MM.1S (cell line): ENCODE data around the gene CPEB1.
A peak's percentile ranks its signal among the peaks of the same experiment; 100 is the strongest.

Experiments used
- DNase-seq: peaks from one replicate; pipeline ENCODE4 v3.0.0-alpha.2; 2015
- H2AFZ ChIP-seq: fragments of 300-600 bp; sonication (generic); 2 replicates; pipeline ENCODE4 v1.6.0; 2016; ENCODE audit warnings: antibody characterized with exemption, low read length
- H3F3A ChIP-seq: fragments of 300-600 bp; sonication (generic); 2 replicates; pipeline ENCODE4 v1.6.1; 2016; ENCODE audit warnings: mild to moderate bottlenecking, antibody characterized with exemption, low read length, moderate library complexity, mixed read lengths; ENCODE audit not compliant: insufficient read depth
- H3K27ac ChIP-seq: fragments of 300-600 bp; sonication (generic); 2 replicates; pipeline ENCODE4 v1.5.1; 2016; ENCODE audit warnings: mild to moderate bottlenecking, low read length
- H3K27me3 ChIP-seq: fragments of 300-600 bp; sonication (generic); replicated peaks from 2 replicates; pipeline ENCODE4 v1.6.0; 2016; ENCODE audit warnings: low read length; ENCODE audit not compliant: insufficient read depth
- H3K36me3 ChIP-seq: fragments of 300-600 bp; sonication (generic); replicated peaks from 2 replicates; pipeline ENCODE4 v1.6.1; 2016; ENCODE audit warnings: mild to moderate bottlenecking, low read length, mixed read lengths; ENCODE audit not compliant: insufficient read depth
- H3K4me1 ChIP-seq: fragments of 300-600 bp; sonication (generic); 2 replicates; pipeline ENCODE4 v1.6.1; 2016; ENCODE audit warnings: low read length, mixed read lengths
- H3K4me2 ChIP-seq: fragments of 300-600 bp; sonication (generic); 2 replicates; pipeline ENCODE4 v1.6.0; 2016; ENCODE audit warnings: low read depth, low read length
- H3K4me3 ChIP-seq: fragments of 300-600 bp; sonication (generic); 2 replicates; pipeline ENCODE4 v1.5.1; 2016; ENCODE audit warnings: low read length, mixed read lengths
- H3K79me2 ChIP-seq: fragments of 300-600 bp; sonication (generic); 2 replicates; pipeline ENCODE4 v1.6.1; 2016; ENCODE audit warnings: mixed run types, low read length, mixed read lengths
- H3K9ac ChIP-seq: fragments of 300-600 bp; sonication (generic); 2 replicates; pipeline ENCODE4 v1.6.1; 2016; ENCODE audit warnings: low read length, mixed read lengths
- H3K9me2 ChIP-seq: fragments of 300-600 bp; sonication (generic); replicated peaks from 2 replicates; pipeline ENCODE4 v1.6.1; 2016; ENCODE audit warnings: mild to moderate bottlenecking, low read length, mixed read lengths; ENCODE audit not compliant: insufficient read depth
- H3K9me3 ChIP-seq: fragments of 300-600 bp; sonication (generic); replicated peaks from 2 replicates; pipeline ENCODE4 v1.6.1; 2016; ENCODE audit warnings: mild to moderate bottlenecking, low read length, mixed read lengths; ENCODE audit not compliant: insufficient read depth
- H4K20me1 ChIP-seq: fragments of 300-600 bp; sonication (generic); 2 replicates; pipeline ENCODE4 v1.6.1; 2016; ENCODE audit warnings: mild to moderate bottlenecking, low read length, moderate library complexity, mixed read lengths; ENCODE audit not compliant: insufficient read depth
- EZH2 ChIP-seq: fragments of 300-600 bp; sonication (generic); optimal IDR thresholded peaks from 2 replicates; pipeline ENCODE3; 2017; ENCODE audit warnings: low read depth, mild to moderate bottlenecking, antibody characterized with exemption, low read length, mixed read lengths
- EZH2phosphoT487 ChIP-seq: fragments of 300-600 bp; sonication (generic); IDR thresholded peaks from 2 replicates; pipeline ENCODE4 v1.6.1; 2018; ENCODE audit warnings: antibody characterized with exemption, low read length
- TF ChIP-seq, protein P1 (sequence below): fragments of 300-600 bp; sonication (generic); IDR thresholded peaks from 2 replicates; pipeline ENCODE4 v1.5.1; 2016; ENCODE audit warnings: antibody characterized with exemption, low read length, mixed read lengths

The CPEB1 gene

GRCh38 chr15:82688691-82689090 lies 41.5 kb upstream of the CPEB1 start:
- no peaks in the 10 kb centered on the region for H3K9me3 ChIP-seq
- no peak for TF ChIP-seq EZH2
- H3K9ac ChIP-seq, result no peak overlapping the region
- DNase-seq, result no peak
- H3K27ac ChIP-seq, result no peak overlapping the region
- no peaks in the 10 kb centered on the region for H3K36me3 ChIP-seq
- H3K79me2 ChIP-seq, result no peaks in the 10 kb centered on the region
- no peak overlapping the region for H3K4me3 ChIP-seq
- no peaks in the 10 kb centered on the region for H3K4me1 ChIP-seq
- H3F3A ChIP-seq, result no peaks in the 10 kb centered on the region; the same call in 1 of the 2 replicates
- no peaks in the 10 kb centered on the region for H3K27me3 ChIP-seq
- H2AFZ ChIP-seq, result no peak overlapping the region
- H4K20me1 ChIP-seq, result no peaks in the 10 kb centered on the region
- H3K9me2 ChIP-seq, result no peaks in the 10 kb centered on the region
- H3K4me2 ChIP-seq, result no peak overlapping the region

DNA sequence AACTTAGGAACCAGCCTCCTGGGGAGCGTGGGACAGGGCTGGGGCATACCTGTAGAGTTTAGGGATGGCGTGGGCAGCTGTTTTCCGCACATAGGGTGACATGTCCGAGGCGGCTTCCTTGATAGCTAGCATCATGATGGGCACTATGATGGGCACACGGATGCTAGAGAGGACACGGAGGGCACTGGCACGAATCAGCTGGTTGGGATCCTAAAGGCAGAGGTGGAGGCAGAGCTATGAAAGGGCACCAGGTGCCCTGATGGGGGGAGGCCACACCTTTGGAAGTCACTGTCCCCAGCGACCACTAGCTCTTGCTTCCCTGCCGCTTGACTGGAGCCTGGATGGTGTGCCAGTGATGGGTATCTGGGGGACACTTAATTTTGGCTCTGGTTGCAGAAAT lies 34.2 kb upstream of the CPEB1 start:
- no peak for DNase-seq
- Histone ChIP-seq H3K27ac (no peak overlapping the region), H3K9me3 (no peaks in the 10 kb centered on the region), H4K20me1 (no peaks in the 10 kb centered on the region), H3K4me1 (peaks cover 10% of the 10 kb centered on the region; the same call in 1 of the 2 replicates), H3F3A (peaks cover 3% of the 10 kb centered on the region; the same call in 1 of the 2 replicates), H3K27me3 (peaks cover 14% of the 10 kb centered on the region; the same call in 1 of the 2 replicates), H3K9me2 (no peaks in the 10 kb centered on the region), H3K79me2 (no peaks in the 10 kb centered on the region), H3K36me3 (no peaks in the 10 kb centered on the region), H3K4me2 (peak overlapping the region; percentile 70), H2AFZ (no peak overlapping the region), H3K4me3 (peak overlapping the region; percentile 85; the same call in 1 of the 2 replicates), H3K9ac (no peak overlapping the region)
- TF ChIP-seq EZH2, result no peak
- no peak for TF ChIP-seq EZH2phosphoT487
- TF ChIP-seq, protein P1, sequence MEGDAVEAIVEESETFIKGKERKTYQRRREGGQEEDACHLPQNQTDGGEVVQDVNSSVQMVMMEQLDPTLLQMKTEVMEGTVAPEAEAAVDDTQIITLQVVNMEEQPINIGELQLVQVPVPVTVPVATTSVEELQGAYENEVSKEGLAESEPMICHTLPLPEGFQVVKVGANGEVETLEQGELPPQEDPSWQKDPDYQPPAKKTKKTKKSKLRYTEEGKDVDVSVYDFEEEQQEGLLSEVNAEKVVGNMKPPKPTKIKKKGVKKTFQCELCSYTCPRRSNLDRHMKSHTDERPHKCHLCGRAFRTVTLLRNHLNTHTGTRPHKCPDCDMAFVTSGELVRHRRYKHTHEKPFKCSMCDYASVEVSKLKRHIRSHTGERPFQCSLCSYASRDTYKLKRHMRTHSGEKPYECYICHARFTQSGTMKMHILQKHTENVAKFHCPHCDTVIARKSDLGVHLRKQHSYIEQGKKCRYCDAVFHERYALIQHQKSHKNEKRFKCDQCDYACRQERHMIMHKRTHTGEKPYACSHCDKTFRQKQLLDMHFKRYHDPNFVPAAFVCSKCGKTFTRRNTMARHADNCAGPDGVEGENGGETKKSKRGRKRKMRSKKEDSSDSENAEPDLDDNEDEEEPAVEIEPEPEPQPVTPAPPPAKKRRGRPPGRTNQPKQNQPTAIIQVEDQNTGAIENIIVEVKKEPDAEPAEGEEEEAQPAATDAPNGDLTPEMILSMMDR, result no peak

- Histone ChIP-seq H3F3A (peaks cover 3% of the 10 kb centered on the region; the same call in 1 of the 2 replicates), H3K9me3 (no peaks in the 10 kb centered on the region), H3K4me3 (peak overlapping the region; percentile 85), H3K9me2 (no peaks in the 10 kb centered on the region), H3K79me2 (no peaks in the 10 kb centered on the region), H3K36me3 (no peaks in the 10 kb centered on the region), H3K9ac (peak overlapping the region; percentile 56; the same call in 1 of the 2 replicates), H3K27me3 (peaks cover 14% of the 10 kb centered on the region; the same call in 1 of the 2 replicates), H2AFZ (peak overlapping the region; percentile 91), H3K4me2 (peak overlapping the region; percentile 89), H3K4me1 (peaks cover 10% of the 10 kb centered on the region; the same call in 1 of the 2 replicates), H3K27ac (no peak overlapping the region), H4K20me1 (no peaks in the 10 kb centered on the region)
- TF ChIP-seq, protein P1, result peak; percentile 39
- no peak for TF ChIP-seq EZH2phosphoT487
- TF ChIP-seq EZH2, result no peak
- peak; percentile 90 for DNase-seq
Observed at GRCh38 chr15:82680200-82681102, 33.3 kb upstream of the CPEB1 start.
